NCI-H1417 treated with DMSO at 0.1 percent for 48 hours (cell line): ENCODE measurements around the gene GPC5.
"Not testable (repeated sequence)": the region's sequence is repeated elsewhere in the genome, so short reads cannot be mapped to it uniquely, and the experiment has no call there.

Source experiments
- DNase-seq: peaks from one replicate; lab custom pipeline; 2025; lab: John Stamatoyannopoulos, UW

The GPC5 gene

DNA sequence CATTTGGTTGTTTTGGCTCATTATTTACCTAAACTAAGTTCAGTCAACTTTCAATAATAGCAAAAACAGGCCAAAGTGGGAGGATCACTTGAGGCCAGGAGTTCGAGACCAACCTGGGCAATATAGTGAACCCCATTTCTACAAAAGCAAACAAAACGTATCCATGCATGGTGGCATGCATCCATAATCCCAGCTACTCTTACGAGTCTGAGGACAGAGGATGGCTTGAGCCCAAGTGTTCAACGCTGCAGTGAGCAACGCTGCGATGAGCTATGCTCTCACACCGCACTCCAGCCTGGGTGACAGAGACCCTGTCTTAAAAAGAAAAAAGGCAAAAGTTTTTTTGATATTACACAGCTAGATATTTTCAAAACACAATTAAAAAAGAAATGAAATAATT, 1258.2 kb downstream of the GPC5 start:
- no peak for DNase-seq

DNA sequence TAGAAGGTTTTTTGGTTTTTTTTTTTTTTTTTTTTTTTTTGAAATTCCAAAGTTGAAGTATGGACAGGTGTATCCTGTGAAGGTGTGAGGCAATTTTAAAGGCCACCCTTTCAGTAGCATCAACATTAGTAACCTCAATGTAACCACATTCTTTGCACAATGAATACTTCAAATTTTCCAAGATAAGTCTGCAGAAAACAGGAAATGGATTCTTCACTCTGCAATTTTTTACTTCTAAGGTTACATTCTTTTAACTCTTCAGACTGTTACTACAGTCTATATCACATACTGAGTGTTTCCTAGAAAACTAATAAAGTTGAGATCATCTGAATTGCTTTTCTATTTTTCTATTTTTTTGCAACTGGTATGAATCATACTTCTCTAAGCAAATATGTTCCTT, 1259.1 kb downstream of the GPC5 start:
- DNase-seq: no peak

DNA sequence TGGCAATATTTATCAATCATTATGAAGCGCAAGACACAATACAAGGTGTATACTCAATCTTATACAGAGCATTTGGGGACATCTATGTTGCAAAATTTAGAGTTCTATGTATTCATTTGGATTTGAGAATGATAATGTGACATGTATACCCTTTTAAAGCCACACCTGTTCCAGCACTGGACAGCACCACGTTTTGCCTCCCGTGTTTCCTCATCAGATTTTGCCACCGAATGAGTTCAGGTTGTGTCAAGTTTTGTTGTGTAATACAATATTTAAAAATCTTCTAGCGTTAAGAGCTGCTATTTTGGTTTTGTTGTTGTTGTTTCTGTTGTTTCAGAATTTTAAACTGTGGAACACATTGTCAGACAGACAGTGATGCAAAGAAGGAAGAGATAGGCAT, 1259.9 kb downstream of the GPC5 start:
- DNase-seq: no peak

DNA sequence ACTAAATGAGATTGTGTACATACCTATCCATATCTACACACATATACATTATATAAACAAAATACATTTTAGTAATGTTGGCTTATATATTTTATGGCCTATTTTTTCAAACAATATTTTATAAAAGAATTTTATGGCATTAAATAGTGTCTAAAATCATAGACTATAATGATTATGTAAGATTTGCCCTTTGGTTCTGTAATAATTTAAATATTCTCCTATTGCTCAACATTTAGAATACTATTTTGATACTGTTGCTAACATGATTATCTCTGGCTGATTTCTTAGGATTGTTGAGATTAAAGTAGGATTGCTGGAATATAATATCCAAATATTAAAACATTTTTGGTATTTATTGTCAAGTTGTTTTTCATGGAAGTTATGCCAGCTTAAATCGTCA, 1263.0 kb downstream of the GPC5 start:
- DNase-seq: no peak

DNA sequence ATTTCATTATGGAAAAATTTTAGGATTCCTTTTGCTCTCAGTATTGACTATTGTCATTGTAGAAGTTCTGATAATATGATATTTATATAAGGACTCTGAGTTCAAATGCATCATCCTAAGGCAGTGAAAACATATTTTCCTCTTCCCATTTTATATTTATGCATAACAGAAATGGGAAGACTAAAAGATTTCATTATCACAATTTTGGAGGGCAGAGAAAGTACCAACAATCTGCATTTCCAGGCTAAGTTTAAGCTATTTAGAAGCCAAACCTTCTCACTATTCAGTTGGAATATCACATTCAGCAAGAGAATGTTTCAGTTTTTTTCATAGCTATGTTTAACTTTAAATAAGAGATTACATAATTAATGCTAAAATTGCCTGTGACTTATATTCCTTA, 1269.7 kb downstream of the GPC5 start:
- DNase-seq: no peak

DNA sequence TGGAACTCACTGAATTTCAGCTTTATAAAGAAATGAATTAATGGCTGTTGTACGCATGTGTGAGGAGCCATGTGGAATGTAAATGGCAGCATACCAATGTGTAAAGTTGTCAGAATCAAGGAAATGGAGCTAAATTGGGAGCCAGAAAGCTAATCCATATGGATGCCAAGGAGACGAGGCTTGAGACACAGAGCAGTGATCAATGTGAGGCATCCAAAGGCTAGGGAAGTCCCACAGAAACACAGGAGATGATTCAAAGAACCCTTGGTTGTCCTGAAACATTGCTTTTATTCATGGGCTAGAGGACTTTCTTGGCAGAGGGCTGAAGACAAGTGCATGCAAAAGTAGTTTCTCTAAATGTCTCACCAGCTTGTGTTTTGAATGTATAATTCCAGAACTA, 1271.7 kb downstream of the GPC5 start:
- no peak for DNase-seq

DNA sequence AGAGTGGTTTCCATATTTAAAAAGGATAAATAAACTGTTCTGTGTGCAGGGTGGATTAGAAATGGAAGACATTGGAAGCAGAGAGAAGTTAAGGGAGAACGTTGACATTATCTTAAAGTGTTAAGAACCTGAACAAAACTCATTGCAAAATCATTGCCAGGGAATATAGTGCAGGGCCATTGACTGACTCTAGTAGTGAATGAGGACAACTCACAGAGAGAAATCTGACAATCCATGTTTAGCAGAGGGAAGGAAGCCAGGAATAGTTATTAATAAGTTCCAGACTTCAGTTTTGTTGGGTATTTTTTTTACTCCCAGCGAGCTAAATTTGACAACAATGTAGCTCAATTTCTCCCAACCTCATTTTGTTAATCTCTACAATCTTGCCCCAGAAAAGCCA, 1273.4 kb downstream of the GPC5 start:
- no peak for DNase-seq

DNA sequence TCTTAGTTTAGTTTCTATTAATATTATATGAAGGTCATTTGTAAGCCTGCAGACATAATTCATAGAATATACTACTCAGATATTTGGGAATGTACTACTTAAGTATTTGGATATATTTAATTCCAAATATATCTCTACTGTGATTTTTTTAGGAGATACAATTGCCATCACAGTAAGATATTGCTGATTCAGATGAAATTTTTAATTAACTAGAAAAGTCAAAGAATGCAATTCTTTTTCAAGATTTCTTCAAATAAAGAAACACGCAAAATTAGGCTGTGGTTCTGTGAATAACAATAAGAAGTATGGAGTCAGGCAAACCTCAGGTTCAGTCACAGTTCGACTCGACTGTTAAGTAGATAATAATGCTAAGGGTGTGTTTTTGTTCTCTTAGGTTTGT, 1277.8 kb downstream of the GPC5 start:
- DNase-seq: no peak

DNA sequence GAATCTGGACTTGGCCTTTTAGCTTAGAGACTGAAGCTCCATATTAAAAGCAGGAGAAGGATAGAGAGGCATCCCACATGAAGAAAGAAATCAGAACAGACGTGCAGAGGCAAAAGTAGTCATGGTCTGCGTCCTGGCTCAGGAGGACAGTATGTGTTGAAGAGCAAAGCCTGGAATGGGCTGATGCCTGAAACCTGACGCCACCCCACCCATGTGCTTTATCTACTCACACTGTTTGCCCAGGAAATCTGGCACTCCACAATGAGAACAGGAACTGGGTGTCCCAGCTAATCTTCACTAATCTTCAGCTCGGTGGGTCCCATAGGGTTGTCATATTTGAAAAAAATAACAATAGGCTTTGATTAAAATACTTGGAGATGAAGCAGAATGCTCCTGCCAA, 1279.2 kb downstream of the GPC5 start:
- no peak for DNase-seq

DNA sequence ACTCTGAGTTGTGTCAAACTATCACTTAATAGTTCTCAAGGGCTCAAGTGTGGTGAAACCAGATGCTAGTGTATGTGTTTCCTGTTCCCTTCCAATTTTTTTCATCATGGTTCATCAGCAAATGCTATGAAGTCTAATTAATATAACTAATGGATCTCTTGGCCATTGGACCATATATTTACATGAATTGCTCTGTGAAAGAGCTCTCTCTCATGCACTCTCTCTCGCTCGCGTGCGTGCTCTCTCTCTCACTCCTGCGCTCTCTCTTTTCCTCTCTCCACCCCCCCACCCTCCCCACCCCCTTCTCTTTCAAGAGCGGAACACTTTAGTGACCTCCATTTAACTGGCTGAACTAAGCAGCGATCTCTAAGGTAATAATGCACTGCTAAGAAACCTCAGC, 1281.2 kb downstream of the GPC5 start:
- DNase-seq: no peak

DNA sequence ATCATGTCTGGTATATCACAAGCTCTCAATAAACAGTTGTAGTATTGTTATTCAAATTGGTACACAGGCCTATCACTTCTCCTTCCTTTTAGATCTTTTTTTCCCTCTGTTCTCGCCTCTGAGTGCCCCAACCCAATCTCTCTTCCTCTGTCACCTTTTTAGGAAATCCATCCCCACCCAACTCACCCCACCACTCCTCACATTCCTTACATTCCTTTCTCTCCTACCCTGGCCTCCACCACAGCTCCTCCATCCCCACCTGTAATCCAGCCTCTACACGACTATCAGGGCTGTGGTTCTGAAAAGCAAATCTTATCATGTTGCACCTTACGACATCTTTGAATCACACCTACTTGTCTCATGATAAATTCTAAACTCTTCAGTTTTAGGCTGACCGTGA, 1282.8 kb downstream of the GPC5 start:
- DNase-seq: no peak

DNA sequence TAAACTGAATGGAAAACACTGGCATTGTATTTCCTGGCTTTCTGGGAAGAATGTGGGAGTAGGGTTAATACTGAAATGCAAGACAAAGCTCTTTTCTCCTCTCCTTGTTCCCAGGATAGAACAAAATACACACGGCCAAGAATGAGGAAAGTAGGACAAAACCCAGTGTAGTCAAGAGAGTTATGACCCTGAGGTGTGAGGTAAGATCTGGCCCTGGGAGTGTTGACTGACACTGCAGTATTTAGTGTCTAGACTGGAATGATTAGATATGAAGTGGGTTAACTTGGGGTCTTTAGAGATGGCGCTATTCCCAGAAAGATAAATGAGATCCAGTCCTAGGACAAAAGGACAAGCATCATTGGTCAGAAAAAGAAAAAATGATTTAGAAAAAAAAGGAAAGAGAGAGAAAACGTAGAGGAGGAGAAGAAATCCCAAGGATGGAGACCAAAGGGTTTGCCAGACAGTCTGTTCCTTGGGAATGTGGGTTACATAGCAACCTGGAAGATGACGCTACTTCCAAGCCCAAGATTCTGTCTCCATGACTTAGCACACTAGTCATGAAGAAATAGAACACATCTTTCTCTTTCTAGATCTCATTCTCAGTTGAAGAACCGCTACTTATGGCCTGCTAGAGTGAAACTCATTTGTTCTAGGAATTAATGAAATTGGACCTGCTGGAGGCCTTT, 1284.6 kb downstream of the GPC5 start:
- no peak for DNase-seq

DNA sequence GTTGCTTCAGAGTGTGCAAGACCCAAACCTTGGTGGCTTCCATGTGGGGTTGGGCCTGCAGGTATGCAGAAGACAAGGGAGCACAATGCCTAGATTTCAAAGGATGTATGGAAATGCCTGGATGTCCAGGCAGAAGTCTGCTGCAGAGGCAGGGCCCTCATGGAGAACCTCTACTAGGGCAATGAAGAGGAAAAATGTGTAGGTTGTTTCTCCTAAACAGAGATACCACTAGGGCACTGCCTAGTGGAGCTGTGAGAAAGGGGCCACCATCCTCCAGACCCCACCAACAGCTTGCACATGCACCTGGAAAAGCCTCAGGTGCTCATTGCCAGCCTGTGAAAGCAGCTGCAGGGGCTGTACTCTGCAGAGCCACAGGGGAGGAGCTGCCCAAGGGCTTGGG, 1295.6 kb downstream of the GPC5 start:
- DNase-seq: no peak

DNA sequence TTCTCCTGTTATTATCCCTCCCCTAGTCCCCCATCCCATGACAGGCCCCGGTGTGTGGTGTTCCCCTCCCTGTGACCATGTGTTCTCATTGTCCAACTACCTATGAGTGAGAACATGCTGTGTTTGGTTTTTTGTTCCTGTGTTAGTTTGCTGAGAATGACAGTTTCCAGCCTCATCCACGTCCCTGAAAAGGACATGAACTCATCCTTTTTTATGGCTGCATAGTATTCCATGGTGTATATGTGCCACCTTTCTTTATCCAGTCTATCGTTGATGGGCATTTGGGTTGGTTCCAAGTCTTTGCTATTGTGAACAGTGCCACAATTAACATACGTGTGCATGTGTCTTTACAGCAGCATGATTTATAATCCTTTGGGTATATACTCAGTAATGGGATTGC, 1297.4 kb downstream of the GPC5 start:
- DNase-seq: not testable (repeated sequence)

DNA sequence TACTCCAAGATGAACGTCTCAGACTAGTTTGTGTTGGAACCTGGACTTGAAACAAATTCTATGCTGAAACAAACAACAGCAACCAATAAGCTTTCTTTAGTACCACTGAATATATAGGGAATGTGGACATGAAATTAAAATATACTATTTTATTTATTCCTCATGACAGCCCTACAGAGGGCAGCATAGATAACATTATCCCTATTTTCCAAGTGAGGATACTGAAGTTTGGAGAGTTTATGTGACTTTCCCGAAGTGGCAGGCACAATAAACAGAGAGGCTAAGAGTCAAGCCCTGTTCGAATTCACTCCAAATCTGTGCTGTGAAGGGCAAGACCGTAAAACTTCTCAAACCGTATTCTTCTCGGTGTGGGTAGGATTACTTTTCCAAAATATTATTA, 1318.3 kb downstream of the GPC5 start:
- DNase-seq: no peak

DNA sequence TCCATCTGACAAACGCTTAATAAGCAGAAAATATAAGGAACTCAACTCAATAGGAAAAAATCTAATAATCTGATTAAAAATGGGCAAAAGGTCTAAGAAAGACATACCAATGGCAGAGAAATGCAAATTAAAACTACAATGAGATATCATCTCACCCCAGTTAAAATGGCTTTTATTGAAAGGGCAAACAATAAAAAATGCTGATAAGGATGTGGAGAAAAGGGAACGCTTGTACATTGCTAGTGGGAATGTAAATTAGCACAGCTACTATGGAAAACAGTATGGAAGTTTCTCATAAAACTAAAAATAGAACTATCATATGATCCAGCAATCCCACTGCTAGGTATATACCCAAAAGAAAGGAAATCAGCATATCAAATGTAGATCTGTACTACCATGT, 1319.4 kb downstream of the GPC5 start:
- DNase-seq: no peak

DNA sequence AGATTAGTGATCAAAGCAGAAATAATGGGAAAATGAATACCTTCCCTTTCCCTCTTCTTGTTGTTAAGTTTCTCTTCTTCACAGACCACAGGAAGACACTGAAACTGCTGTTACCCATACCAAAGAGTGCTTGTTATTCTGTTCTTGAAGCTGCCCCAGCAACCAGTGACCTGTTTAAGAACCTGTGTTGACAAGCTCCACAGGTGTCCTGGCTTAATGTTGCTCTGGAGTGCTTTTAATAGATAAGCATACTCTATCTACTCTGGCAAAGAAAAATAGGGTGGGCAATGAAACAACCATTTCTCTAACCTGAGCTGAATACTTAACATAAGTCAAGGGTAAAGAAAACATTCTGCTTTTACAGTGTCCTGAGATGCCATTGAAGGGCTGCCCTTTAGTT, 1321.4 kb downstream of the GPC5 start:
- DNase-seq: peak; percentile 86

DNA sequence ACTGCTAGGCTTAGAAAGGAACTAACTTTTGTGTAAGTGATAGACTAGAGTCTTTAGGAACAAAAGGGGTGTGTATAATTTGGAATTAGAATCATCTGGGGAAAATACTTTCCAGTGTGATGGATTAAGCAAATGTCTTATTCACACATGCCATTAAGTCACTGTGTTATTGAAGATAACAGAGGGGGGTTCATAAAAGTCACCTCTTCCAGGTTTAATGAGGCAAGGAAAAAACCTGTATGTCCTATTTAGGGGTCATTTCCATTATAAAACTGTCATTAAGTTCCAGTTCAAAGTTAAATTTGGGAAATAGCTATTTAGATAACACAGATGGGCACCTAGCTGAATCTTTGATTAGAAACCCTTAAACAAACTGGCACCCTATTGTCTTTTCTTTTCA, 1323.2 kb downstream of the GPC5 start:
- DNase-seq: no peak

DNA sequence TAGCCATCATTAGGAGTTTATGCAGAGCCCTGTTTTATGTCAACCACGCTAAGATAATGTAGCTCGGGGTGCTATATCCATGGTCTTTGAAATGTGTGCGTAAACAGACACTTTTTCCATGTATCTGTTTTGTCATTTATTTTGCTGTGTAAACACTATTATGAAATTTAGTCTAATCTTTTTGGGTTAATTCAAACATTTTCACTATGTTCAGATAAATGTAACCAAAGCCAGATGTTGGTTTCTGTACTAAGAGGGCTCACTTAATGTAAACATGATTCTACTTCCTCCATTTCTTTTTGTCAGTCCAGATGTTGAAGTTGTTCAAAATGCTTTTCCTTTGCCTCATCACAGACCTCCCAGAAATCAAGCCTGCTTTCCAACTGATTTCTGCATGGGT, 1328.7 kb downstream of the GPC5 start:
- no peak for DNase-seq

DNA sequence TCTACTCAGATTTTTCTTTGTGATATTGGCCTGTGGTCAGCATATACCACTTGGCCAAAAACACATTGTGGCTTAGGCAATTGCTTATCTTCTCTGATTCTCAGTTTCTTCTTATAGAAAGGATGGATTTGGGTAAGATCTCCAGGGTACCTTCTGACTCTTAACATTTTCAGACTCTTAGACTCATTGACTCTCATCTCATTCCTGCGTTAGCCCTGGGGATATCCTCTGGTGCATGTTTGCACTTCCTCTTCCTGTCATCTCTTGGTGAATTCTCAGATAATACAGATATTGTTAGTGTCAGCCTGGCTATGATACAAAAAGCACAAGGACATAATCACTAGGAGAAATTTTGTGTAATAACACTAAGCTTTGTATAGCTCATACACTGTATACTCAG, 1335.6 kb downstream of the GPC5 start:
- no peak for DNase-seq

DNA sequence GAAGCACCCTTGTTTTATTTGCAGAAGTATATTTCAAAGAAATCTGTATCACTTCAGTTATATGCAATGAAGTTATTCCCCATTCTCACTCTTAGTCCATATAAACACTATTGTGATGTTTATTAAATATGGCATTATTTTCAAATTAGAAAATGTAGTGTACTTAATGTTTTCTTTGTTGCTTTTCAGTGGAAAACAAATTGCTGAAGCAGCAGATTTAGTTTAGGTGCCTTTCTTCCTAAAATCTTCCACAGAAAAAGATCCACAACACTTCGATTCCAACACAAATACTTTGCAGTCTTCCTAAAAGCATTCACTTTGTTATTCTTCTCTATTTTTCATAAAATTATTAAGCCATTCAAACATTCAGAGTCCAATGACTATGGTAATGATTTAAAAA, 1336.1 kb downstream of the GPC5 start:
- DNase-seq: no peak

DNA sequence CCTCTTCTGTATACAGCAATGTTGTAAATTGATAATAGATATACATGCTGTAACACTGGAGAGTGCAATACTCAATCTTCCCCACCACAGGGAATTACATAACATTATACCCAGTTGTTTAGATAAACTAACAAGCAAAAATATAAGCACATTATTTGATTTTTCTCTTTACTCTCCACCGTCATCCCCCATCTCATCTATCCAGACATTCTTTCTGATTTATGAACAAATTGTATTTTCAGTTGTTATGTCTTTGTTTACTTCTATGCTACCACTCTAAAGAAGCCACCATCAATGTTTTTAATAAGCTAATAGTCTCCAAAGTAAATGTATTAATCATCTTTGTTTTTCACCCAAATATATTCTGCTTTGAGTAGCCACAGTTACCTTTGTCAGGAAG, 1337.5 kb downstream of the GPC5 start:
- DNase-seq: no peak

DNA sequence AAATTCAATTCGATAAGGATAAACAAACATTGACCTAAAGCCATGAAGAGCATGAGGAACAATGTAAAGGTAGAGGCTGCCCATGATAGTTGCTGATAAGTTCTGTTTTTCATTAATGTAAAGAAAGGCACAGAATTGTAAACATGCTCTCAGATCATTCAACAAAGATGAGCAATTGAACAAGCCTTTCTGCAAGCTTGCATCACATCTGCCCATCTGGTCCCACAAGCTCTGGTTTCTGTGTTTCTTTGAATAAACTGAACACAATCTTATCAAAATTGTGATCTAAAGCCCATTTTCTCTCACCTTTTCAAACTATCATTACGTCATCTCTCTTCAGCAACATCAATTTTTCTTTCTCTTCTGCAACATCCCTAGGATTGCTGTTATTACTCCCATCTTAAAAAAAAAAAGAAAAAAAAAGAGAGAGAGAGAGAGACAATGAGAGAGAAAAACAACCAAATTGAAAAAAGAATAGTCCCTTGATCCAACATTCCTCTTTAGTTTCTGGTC, 1340.9 kb downstream of the GPC5 start:
- DNase-seq: no peak

DNA sequence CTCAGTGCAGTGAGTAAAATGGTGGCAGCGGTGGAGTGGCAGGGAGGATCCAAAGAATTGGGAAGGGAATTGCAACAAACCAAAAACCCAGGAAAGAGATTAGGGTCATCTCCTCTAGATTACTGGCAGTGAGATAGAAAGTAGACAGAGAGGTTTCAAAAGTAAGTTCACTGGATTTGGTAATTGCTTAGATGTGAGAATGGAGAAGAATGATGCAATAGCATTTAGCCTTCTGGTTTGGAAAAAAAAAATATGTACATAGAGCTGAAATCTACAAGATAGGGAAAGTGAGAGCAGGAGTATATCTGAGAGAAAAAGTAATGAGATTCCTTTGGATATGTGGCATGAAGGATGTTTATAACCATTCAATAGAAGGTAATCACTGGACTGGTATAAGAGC, 1345.6 kb downstream of the GPC5 start:
- no peak for DNase-seq

DNA sequence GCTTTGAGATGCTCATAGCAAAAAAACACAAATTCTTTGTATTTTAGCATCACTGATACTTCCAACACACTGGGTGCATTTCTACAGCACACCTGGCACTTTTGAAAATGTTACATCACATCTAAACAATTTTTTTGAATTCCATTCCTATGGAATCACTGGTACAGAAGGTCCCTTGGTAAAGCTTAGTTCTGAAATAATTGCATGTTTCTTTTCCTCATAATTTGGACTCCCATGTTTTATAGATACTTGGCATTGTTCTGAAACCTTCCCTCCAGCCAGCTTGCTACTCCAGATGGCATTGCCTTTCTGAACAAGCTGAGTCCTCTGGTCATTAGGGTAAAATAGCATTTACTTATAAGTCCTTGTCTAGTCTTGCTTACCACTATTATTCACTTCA, 1346.8 kb downstream of the GPC5 start:
- no peak for DNase-seq
